AG04449 (cell line): ENCODE results near the gene RECQL.

ENCODE experiments used
- CTCF ChIA-PET: fragments of 350-600 bp; formaldehyde crosslinking; extraction: SDS; loops from one replicate; lab custom pipeline; 2021; ENCODE audit warnings: antibody characterized with exemption; lab: Yijun Ruan, JAX
- POLR2A ChIA-PET: fragments of 400-600, 350-600 bp; formaldehyde crosslinking; extraction: SDS; loops from one replicate; lab custom pipeline; 2020; ENCODE audit warnings: antibody characterized with exemption, inconsistent platforms; lab: Yijun Ruan, JAX
- DNase-seq: peaks from one replicate; pipeline ENCODE4 v3.0.0-alpha.2; 2010; ENCODE audit warnings: low read depth, low spot score
- H3K4me3 ChIP-seq: 2 replicates; pipeline ENCODE4 v1.5.1; 2011; ENCODE audit warnings: low read depth, mild to moderate bottlenecking, control low read depth, low read length
- CTCF ChIP-seq: IDR thresholded peaks from one replicate; pipeline ENCODE4 v1.5.1; 2011; ENCODE audit warnings: mild to moderate bottlenecking, moderate library complexity, low read length, control low read depth, inconsistent platforms; ENCODE audit not compliant: insufficient read depth; ENCODE audit errors: missing control alignments

The RECQL gene, protein sequence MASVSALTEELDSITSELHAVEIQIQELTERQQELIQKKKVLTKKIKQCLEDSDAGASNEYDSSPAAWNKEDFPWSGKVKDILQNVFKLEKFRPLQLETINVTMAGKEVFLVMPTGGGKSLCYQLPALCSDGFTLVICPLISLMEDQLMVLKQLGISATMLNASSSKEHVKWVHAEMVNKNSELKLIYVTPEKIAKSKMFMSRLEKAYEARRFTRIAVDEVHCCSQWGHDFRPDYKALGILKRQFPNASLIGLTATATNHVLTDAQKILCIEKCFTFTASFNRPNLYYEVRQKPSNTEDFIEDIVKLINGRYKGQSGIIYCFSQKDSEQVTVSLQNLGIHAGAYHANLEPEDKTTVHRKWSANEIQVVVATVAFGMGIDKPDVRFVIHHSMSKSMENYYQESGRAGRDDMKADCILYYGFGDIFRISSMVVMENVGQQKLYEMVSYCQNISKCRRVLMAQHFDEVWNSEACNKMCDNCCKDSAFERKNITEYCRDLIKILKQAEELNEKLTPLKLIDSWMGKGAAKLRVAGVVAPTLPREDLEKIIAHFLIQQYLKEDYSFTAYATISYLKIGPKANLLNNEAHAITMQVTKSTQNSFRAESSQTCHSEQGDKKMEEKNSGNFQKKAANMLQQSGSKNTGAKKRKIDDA

GRCh38 chr12:21501258-21502163, at the start of gene RECQL, which contains the start of gene GOLT1B:
TSS of gene RECQL (minus strand) at chr12:21501635. CDS start at chr12:21499570, 2,065 bp downstream.
TSS of gene GOLT1B (plus strand) at chr12:21501789. CDS start at chr12:21501924, 135 bp downstream.
- peak; percentile 94 for DNase-seq
- TF ChIP-seq CTCF = no peak
- ChIA-PET CTCF (interaction anchor here (1.8 kb wide), 1 partner anchor 179 kb away, joined by 11 read pairs; no protein-coding TSS in a partner anchor), POLR2A (interaction anchor here (0.6 to 2.2 kb wide), 3 partner anchors 10 to 166 kb away, joined by 3 to 7 read pairs (median 4); partner anchors contain the start of gene LDHB)
- H3K4me3 ChIP-seq = peak within 1 kb of the TSS; percentile 92

DNA sequence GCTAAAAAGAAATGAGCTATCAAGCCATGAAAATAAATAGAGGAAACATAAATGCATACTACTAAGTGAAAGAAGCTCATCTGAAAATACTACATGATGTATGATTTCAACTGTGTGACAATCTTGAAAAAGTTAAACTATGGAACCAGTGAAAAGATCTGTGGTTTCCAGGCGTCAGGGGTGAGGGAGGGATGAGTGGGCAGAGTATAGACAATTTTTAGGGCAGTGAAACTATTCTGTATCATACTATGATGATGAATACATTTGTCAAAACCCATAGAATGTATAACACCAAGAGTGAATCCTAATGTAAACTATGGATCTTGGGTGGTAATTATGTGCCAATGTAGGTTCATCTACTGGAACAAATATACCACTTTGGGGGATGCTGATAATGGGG, 46.0 kb upstream of the RECQL start:
- no peak overlapping the region for H3K4me3 ChIP-seq
- CTCF ChIA-PET = no interaction called here
- no peak for TF ChIP-seq CTCF
- POLR2A ChIA-PET = no interaction called here
- DNase-seq = no peak

- no peak overlapping the region for H3K4me3 ChIP-seq
- ChIA-PET POLR2A (no interaction called here), CTCF (no interaction called here)
- DNase-seq = no peak
- TF ChIP-seq CTCF = no peak
These were observed 45.3 kb upstream of the RECQL start for GRCh38 chr12:21546716-21547115.

- CTCF ChIA-PET = no interaction called here
- no peak for TF ChIP-seq CTCF
- no peak for DNase-seq
- POLR2A ChIA-PET = no interaction called here
- no peak overlapping the region for H3K4me3 ChIP-seq
These were observed 44.1 kb upstream of the RECQL start for GRCh38 chr12:21545557-21545956.

GRCh38 chr12:21543151-21543550, 41.7 kb upstream of the RECQL start:
- TF ChIP-seq CTCF = no peak
- ChIA-PET CTCF (no interaction called here), POLR2A (no interaction called here)

More at GRCh38 chr12:21543151-21543550, 41.7 kb upstream of the RECQL start:
- H3K4me3 ChIP-seq = no peak overlapping the region
- no peak for DNase-seq
